NCI-H187 treated with DMSO at 0.1 percent for 48 hours (cell line): ENCODE data around the gene MRPL36.
A peak's percentile ranks its signal among the peaks of the same experiment; 100 is the strongest.
"Not testable (repeated sequence)": the region's sequence is repeated elsewhere in the genome, so short reads cannot be mapped to it uniquely, and the experiment has no call there.

Source experiments
- DNase-seq: peaks from one replicate; lab custom pipeline; 2025; lab: John Stamatoyannopoulos, UW

Gene MRPL36

DNA sequence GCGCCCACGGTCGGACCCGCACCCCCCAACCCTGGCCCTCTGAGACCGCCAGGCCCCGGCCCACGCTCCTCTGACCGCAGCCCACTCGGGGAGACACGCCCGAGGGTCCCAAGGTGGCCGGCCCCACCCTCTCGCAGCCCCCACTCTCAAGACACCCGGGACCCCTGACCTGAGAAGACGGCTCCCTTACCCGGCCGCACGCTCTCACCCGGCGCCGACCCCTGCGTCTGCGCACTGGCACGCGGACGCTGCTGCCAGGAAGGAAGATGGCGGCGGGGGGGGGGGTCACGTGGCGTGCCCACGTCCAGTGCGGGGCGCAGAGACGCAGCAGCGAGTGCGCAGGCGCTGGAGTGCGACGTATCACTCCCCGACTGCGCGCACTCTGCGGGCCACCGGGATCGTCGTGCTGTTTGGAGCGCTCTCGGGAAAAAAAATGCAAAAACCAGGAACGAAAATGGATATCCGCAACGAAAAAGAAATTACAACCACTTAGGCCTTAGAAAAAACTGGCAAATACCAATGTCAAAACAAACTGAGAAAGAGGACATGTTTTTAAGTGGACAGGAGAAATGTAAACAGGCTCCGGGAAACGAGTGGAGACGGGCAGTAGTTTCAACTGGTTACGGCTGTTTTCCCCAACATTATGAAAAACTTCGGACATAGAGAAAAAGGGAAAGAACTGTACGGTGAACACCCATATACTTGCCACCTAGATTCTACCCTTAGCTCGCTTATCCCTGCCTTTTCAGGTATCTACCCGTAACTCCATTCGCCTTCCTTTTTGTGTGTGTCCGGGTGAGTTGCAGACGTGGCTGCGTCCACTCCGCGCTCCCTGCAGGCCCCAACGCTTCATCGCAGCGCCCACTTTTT, at the start of gene MRPL36:
Gene MRPL36, minus strand, starts transcription at position 236 of the 870 bp plus-strand sequence. CDS start 902 bp downstream, outside the sequence.
- peak; percentile 4 for DNase-seq

DNA sequence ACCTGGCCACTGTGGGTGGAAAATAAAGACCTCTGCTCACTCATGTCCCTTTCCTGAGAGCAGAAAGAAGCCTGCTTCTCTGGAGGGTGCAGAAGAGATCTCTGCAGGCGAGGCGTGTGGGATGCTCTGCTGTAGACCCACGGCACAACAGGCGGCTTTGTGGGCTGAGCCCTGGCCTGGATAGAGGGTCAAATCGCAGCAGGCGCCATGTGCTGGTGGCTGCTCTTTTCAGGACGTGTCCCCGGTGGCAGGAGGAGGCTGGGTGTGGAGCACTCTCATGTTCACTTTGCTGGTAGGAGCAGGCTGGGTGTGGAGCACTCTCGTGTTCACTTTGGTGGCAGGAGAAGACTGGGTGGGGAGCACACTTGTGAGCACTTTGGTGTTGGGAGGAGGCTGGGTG, 48.0 kb upstream of the MRPL36 start:
- no peak for DNase-seq

DNA sequence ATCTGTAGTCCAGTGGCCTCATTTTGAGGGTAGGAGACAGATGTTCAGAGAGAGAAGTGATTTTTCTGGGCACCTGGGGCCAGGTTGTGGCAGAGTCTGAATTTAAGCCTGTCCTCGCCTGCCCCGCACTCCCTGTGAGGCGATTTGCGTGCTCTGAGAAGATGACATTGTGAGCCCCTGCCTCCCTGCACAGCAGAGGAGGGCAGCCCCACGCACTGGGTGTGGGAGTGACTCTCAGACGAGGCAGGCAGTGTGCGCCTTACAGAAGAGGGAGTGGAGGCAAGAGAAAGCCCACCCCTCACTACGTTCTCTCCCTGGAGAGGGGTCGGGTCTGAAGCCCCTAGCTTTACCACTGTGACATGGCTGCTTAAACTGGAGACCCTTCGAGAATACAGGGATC, 47.4 kb upstream of the MRPL36 start:
- no peak for DNase-seq

DNA sequence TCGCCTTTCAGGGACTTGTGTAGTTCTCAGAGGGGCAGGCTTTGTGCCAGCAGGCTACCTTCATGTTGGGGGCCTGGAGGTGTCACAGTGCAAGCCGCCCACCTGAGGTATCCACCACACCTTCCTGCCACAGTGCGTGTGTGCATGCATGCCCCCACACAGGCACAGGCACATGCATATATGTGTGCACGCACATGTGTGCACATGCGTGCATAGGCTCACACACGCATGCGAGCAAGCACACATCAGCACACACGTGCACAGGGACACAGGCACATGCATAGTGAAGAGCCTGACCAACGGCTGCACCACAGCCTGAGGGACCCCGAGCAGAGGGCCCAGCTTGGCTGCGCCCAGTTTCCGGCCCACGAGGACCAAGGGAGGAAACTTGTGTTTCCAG, 46.9 kb upstream of the MRPL36 start:
- no peak for DNase-seq

DNA sequence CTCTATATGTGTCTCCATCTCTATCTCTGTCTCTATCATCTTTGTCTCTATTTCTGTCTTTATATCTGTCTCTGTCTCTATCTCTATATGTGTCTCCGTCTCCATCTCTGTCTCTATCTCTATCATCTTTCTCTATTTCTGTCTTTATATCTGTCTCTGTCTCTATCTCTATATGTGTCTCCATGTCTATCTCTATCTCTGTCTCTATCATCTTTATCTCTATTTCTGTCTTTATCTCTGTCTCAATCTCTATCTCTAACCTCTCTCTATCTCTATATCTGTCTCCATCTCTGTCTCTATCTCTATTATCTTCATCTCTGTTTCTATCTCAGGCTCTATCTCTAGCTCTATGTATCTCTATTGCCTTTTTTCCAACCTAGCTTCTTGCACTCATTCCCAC, 46.1 kb upstream of the MRPL36 start:
- DNase-seq = no peak

DNA sequence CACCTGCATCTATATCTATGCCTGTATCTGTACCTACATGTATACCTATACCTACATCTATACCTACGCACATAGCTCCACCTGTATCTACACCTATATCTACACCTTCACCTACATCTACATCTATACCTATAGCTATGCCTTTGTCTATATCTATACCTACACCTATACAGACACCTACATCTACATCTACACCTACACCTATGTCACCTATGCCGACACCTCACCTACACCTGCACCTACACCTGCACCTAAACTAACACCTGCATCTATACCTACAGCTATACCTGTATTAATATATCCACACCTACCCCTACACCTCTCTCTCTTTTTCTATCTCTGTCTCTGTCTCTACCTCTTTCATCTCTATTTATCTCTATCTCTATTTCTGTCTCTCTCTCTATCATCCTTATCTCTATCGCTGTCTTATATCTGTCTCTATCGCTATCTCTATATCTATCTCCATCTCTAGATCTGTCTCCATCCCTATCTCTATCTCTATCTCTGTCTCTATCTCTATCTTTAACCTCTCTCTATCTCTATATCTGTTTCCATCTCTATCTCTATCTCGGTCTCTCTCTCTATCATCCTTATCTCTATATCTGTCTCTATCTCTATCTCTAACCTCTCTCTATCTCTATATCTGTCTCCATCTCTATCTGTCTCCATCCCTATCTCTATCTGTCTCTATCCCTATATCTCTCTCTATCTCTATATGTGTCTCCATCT, 45.2 kb upstream of the MRPL36 start:
- no peak for DNase-seq

DNA sequence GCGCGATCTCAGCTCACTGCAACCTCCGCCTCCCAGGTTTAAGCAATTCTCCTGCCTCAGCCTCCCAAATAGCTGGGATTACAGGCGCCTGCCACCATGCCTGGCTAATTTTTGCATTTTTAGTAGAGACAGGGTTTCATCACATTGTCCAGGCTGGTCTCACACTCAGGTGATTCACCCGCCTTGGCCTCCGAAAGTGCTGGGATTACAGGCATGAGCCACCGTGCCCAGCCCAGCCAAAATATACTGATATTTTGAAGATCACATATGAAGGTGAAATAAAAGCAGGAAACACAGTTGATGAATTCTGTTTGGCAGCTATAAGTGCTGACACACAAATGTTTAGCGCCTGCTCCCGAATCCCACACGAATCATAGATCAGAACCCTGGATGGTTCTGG, 44.1 kb upstream of the MRPL36 start:
- DNase-seq = not testable (repeated sequence)

DNA sequence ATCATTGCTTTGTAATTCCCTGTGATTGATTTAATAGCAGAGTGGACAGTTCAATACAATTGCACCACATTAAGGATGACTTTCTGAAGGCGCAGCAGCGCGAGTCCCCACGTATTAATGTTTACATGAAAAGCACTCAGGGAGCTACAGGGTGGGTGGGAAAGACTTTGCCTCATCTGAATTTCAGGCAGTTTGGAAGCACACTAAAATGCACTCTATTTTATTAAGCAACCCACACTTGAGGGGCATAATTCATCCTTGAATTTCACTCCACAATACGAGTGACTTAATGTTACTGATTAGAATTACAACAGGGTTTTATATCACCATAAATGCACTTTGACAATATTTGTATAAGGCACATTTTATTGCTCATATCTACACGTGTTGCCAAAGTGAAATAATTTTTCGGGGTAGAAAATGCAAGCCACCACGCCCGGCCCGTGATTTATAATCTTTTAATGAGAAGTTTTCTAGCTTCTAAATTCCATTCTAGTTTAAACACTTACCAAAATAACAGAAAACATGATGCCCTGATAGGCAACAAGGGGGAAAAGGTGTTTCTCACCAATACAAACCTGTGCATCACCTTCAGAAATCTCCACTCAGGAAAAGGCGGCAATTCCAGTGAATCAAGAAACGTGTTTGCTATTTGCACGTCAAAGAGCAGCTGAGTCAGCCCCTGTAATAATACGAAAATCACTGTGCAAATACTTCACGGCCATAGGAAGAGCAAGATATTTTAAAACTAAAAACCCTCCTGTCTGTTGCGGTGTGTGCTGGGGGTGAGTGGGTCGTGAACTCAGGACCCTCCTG, 42.6 kb upstream of the MRPL36 start:
- no peak for DNase-seq

DNA sequence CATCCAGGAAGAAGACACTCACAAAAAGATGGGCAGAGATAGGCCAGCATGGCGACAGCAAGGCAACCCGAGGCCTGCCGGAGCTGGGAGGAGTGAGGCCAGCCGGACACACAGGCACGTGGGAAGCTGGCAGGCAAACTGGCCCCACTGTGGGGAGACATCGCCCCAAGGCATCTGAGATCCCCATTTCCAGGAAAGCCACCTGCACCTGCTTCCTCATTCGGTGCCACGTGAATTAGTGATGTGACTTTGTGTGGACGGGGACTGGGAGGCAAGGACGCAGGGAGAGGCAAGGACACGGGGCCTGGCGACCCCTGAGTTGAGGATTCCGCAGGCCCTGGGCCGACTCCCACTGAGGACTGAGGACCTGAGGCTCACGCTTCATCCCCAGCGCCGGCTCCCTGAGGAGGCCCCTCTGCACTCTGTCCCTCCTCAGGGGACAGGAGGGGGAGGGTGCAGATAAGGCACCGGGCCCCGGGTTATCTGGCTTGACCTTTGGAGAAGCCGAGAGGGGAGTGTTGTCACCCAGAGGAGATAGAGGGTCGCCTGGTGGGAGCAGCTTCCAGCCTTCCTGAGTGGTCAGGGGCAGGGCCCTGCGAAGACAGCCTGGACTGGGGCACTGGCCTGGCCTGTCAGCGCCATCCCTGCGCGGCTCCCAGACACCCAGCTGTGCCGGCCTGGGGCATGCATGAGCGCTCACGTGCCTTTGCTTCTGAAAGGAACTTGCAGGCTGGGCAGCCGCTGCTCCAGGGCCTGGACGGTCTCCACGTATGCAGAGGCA, 41.3 kb upstream of the MRPL36 start:
- no peak for DNase-seq

DNA sequence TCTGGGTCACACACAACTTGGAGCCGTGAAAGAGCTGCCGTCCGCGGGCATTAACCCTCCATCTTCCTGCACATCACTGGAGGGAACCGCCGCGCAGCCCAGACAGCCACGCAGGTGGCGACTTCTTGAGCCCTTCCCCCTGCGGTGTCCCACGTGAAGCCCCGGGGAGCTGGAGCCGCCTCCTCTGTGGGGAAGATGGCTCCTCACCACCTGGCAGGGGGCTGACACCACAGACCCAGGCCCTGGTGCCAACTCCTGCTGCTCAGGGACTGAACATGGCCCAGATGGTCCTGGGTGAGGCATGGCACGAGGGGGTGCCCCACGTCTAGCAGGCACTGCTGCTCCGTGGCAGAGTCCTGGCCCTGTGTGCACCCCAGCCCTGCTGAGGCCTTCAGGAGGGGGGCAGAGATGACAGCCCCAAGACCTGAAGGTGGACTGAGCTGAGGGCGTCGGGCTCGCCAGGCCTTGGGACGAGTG, 40.5 kb upstream of the MRPL36 start:
- no peak for DNase-seq

DNA sequence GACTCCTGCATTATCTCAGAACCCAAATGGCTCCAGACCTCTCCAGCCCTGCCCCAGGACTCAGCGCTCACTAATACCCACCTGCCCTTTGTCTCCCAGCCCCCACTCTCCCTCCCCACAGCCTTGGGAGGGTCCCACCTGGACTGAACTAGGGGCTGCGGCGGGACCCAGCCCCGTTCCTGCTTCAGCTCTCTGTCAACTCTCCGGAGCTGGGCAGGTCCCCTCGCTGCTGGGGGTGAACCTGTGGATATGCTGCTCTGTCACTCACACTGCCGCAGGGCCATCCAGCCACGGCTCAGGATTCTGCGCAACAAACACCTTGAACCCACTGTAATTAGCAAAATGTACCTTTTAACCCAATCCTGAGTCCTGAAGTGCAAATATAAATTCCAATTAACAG, 38.4 kb upstream of the MRPL36 start:
- no peak for DNase-seq

DNA sequence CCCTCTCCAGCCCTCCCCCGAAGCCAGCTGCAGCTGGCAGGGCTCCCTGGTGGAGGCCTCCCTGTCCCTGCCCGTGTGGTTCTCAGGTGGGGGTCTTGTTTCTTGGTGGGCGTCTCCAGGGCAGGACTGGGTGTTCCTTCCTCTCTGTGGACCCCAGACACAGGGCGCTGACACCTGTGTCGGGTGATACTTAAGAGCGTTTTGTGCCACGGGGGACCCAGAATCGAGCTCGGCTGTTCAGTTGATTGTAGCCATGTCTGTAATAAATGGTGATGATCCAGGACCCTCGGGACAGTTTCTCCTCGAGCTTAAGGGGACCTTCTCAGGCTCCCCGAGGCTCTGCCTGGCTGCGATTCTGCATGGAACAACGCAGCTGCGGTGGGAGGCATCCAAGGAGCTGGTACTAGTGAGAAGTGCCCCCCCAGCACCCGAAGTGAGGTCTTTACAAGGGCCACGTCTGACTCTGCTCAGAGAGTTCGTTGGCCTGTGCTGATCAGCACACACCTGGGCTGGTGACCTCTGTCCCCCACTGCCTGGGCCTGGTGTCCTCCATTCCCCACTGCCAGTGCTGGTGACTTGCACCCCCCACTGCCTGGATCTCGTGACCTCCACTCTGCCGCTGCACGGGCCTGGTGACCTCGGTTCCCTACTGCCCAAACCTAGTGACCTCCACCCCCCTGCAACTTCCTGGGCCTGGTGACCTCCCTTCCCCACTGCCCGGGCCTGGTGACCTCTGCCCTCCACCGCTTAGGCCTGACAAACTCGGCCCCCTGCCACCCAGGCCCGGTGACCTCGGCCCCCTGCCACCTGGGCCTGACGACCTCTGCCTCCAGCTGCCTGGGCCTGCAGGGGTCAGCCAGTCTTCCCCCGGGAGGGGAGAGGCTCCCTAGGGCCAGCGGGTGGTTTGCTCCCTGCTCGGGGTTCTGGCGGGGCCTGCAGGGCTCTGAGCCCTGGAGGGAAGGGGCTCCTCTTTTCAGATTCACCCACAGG, 37.5 kb upstream of the MRPL36 start:
- no peak for DNase-seq

DNA sequence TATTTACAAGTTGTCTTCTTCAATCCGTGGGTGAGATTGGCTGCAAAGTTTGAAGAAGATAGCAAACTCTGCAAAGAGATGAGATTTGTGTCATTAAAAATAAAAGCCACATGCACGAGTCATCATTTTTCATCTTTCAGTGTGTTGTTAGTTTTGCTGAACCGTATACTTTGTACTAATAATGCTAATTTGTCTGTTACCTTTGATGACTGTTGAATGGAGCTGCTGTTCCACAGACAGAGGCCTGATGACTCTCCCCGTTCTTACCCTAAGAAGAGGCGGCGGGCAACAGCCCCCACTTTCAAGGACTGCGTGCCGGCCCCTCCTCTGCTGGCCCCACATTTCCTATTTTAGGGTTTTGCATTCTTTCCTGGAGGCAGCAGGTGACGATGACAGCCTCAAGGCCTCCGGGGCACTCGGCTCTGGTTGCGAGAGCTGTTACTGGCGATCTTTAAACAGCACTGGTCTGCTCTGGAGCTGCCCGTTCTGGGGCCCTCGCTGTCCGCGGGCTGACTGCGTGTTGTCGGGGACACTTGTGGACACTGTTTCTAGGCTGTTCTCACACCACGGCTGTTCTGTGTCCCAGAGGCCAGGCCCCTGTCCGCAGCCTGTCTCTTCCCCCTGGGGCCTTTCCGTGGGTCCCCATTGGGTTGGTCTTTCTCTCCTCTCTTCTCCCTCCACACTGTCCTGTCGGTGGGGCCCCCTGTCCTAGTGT, 36.7 kb upstream of the MRPL36 start:
- no peak for DNase-seq

DNA sequence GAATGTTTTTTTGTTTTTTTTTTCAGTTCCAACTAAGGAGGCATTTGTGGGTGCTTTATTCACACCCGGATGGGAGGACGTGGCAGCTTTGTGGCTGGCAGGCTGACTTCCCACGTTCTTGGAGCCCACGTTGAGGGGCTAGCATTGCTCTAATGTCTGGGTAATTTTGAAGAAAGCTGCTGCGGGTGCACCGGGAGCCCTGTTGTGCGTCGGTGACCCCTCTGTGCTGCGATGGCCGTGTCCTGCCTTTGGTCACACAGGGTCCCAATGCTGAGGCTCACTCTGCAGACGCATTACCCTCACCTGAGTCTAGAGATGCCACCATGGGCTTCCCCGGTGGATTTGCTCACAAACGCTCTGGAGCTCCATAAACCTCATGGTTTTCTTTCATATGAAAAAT, 35.8 kb upstream of the MRPL36 start:
- DNase-seq = no peak

DNA sequence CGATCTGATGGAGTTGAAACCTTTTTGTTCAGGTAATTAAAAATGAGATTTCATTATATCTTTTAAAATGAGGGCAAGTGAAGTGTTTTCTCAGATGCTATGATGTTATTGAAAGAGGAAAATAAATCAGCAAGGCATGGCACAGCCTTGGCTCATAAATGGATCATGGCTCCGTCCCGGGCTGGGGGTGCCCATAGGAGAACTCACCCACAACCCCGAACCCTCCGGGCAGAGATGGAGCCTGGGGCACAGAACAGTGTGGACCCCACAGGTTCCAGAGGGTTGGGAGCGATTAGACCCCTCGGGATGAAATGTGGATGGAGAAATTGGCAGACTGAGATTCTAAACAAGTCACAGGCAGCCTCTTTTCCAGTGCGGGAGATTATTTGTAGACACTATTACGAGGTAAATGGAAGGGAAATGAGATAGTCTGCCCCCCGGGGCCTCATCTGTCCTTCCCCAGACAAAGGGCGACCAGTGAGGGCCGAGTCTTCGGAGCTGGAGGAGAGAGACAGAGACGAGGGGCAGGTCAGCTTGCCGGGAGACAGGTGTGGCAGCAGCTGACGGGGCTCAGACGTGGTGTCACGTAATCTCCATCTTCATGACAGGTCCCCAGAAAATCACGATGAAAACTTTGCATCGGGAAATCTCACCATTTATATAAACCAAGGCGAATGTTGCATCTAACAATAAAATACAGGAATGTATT, 35.2 kb upstream of the MRPL36 start:
- no peak for DNase-seq

DNA sequence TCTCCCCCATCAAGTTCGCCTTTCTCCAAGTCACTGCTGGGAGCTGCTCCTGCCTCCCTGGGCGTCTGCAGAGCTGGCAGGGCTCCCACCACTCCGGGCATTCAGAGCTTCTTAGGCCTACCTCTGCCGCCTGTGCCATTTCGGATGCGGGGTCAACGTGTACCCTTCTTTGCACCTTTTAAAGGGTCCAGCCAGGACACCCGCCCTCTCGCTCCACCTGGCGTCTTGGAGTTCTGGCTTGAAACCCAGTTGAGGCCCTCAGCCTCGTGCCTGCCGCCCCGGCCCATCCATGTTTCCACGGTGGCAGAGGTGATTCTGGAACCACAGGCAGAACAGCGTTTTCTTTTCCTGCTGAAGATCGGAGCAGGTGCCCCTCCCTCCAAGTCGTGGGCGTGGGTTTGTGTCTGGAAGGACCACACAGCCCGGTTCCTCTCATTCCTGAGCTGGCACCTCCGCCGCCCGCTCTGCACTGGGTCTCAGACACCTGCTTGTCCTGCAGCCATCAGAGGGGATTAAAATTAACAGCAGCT, 34.5 kb upstream of the MRPL36 start:
- no peak for DNase-seq

DNA sequence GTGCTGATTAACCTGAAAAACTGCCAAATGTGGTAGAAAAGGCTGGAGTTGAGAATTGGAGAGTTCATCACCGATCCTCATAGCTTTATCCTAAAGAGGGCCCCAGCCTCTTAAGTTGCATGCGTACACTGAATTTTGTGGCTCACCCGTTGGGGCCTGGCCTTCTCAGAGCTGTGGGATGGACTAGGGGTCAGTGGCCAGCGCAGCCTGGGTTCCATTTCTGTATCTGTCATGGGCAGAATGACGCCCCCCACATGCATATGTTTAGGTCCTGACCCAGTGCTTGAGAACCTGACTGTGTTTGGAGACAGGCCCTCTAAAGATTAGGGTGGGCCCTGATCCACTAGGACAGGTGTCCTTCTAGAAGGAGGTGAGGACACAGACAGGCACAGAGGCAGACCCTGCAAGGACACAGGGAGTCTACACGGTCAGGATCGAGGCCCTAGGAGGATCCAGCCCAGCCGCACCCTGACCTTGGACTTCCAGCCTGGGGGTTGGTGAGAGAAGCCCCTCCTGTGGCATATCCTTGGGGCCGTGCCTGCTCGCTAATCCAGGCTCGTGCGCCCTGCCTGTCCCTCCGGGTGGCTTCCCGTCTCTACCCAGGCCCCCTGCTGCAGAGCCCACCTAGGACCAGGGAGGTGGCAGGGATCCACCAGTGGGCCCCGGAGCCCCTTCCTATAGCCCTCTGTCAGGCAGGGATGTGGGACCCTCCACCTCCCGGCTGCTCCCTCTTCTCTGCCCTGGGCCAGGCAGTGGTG, 33.8 kb upstream of the MRPL36 start:
- no peak for DNase-seq
